HEK293 (cell line): ENCODE data around the gene RTTN.

Experiments
- CTCF ChIA-PET: fragments of 350-600 bp; formaldehyde crosslinking; extraction: SDS; loops from one replicate; lab custom pipeline; 2021; ENCODE audit warnings: antibody characterized with exemption; lab: Yijun Ruan, JAX
- POLR2A ChIA-PET: fragments of 300-600 bp; formaldehyde crosslinking; extraction: SDS; loops from one replicate; lab custom pipeline; 2020; ENCODE audit warnings: antibody characterized with exemption, inconsistent platforms; lab: Yijun Ruan, JAX
- H3K27ac ChIP-seq: fragments of 200-500 bp; sonication (Bioruptor generic); 2 replicates; pipeline ENCODE4 v1.5.1; 2014; ENCODE audit warnings: low read depth, low read length, control low read depth, inconsistent platforms; ENCODE audit errors: extremely low read depth
- H3K36me3 ChIP-seq, 2 experiments: fragments of 200-500 bp in 1 of 2; sonication (Bioruptor generic) in 1 of 2; 1 replicate in 1 of 2; 2 replicates in 1 of 2; pipeline ENCODE4 v1.5.1; 2014 to 2017; ENCODE audit warnings: inconsistent platforms in 2 of 2, low read length in 2 of 2; ENCODE audit not compliant: control insufficient read depth in 2 of 2, insufficient read depth in 1 of 2
- H3K4me1 ChIP-seq: fragments of 200-500 bp; sonication (Bioruptor generic); 2 replicates; pipeline ENCODE4 v1.5.1; 2014; ENCODE audit warnings: mild to moderate bottlenecking, low read length, inconsistent platforms; ENCODE audit not compliant: control insufficient read depth, insufficient read depth
- H3K4me3 ChIP-seq: 2 replicates; pipeline ENCODE4 v1.5.1; 2011; ENCODE audit warnings: low read depth, mild to moderate bottlenecking, control low read depth, low read length, moderate library complexity
- H3K9me3 ChIP-seq: fragments of 200-500 bp; sonication (Bioruptor generic); 2 replicates; pipeline ENCODE4 v1.5.1; 2014; ENCODE audit warnings: low read depth, low read length, inconsistent platforms; ENCODE audit not compliant: control insufficient read depth, insufficient read depth
- FEZF1 ChIP-seq: fragments of 450-650 bp; formaldehyde crosslinking; IDR thresholded peaks from 2 replicates; pipeline ENCODE4 v1.5.1; 2016; ENCODE audit warnings: missing biosample characterization, missing genetic modification characterization
- GLI4 ChIP-seq: fragments of 450-650 bp; formaldehyde crosslinking; IDR thresholded peaks from 2 replicates; pipeline ENCODE4 v1.5.1; 2016; ENCODE audit warnings: missing biosample characterization, missing genetic modification characterization
- GLIS1 ChIP-seq: fragments of 450-650 bp; formaldehyde crosslinking; IDR thresholded peaks from 2 replicates; pipeline ENCODE4 v1.5.1; 2016; ENCODE audit warnings: missing biosample characterization, missing genetic modification characterization
- GLIS2 ChIP-seq: fragments of 450-650 bp; formaldehyde crosslinking; IDR thresholded peaks from 2 replicates; pipeline ENCODE4 v1.5.1; 2016; ENCODE audit warnings: missing biosample characterization, missing genetic modification characterization
- KLF1 ChIP-seq: fragments of 450-650 bp; formaldehyde crosslinking; IDR thresholded peaks from 2 replicates; pipeline ENCODE4 v1.5.1; 2016; ENCODE audit warnings: missing biosample characterization, missing genetic modification characterization
- WT1 ChIP-seq: fragments of 450-650 bp; formaldehyde crosslinking; IDR thresholded peaks from 2 replicates; pipeline ENCODE4 v1.5.1; 2016; ENCODE audit warnings: missing biosample characterization, missing genetic modification characterization
- ZFP37 ChIP-seq: fragments of 450-650 bp; formaldehyde crosslinking; IDR thresholded peaks from 2 replicates; pipeline ENCODE4 v1.5.1; 2016; ENCODE audit warnings: missing biosample characterization, missing genetic modification characterization
- ZFP69B ChIP-seq: fragments of 450-650 bp; formaldehyde crosslinking; IDR thresholded peaks from 2 replicates; pipeline ENCODE4 v1.5.1; 2016; ENCODE audit warnings: missing biosample characterization, missing genetic modification characterization
- ZIC2 ChIP-seq: fragments of 450-650 bp; formaldehyde crosslinking; IDR thresholded peaks from 2 replicates; pipeline ENCODE4 v1.5.1; 2016; ENCODE audit warnings: missing biosample characterization, missing genetic modification characterization
- ZNF202 ChIP-seq: fragments of 450-650 bp; formaldehyde crosslinking; IDR thresholded peaks from 2 replicates; pipeline ENCODE4 v1.5.1; 2016; ENCODE audit warnings: missing biosample characterization, missing genetic modification characterization, borderline replicate concordance
- ZNF214 ChIP-seq: fragments of 450-650 bp; formaldehyde crosslinking; IDR thresholded peaks from 2 replicates; pipeline ENCODE4 v1.5.1; 2017; ENCODE audit warnings: missing biosample characterization, mild to moderate bottlenecking, missing genetic modification characterization, borderline replicate concordance
- ZNF223 ChIP-seq: fragments of 450-650 bp; formaldehyde crosslinking; IDR thresholded peaks from 2 replicates; pipeline ENCODE4 v1.5.1; 2016; ENCODE audit warnings: missing biosample characterization, missing genetic modification characterization
- ZNF274 ChIP-seq, 2 experiments: fragments of 200-500 bp in 1 of 2; fragments of 450-650 bp in 1 of 2; sonication (Bioruptor generic) in 1 of 2; formaldehyde crosslinking in 1 of 2; IDR thresholded peaks; 2 replicates each; pipeline versions ENCODE4 v1.5.1 to v1.6.1; 2014 to 2016; ENCODE audit warnings: borderline replicate concordance in 1 of 2, inconsistent platforms in 1 of 2, low read length in 1 of 2, missing biosample characterization in 1 of 2, missing genetic modification characterization in 1 of 2
- ZNF350 ChIP-seq: fragments of 450-650 bp; formaldehyde crosslinking; IDR thresholded peaks from 2 replicates; pipeline ENCODE4 v1.5.0; 2017; ENCODE audit warnings: missing biosample characterization, mild to moderate bottlenecking, missing genetic modification characterization
- ZNF473 ChIP-seq: fragments of 450-650 bp; formaldehyde crosslinking; IDR thresholded peaks from 2 replicates; pipeline ENCODE4 v1.5.1; 2017; ENCODE audit warnings: missing biosample characterization, missing genetic modification characterization
- ZNF530 ChIP-seq: fragments of 450-650 bp; formaldehyde crosslinking; IDR thresholded peaks from 2 replicates; pipeline ENCODE4 v1.5.1; 2016; ENCODE audit warnings: low read depth, missing biosample characterization, missing genetic modification characterization
- ZNF561 ChIP-seq: fragments of 450-650 bp; IDR thresholded peaks from 2 replicates; pipeline ENCODE4 v1.5.1; 2018; ENCODE audit warnings: missing biosample characterization, missing genetic modification characterization, borderline replicate concordance
- ZNF610 ChIP-seq: fragments of 450-650 bp; formaldehyde crosslinking; IDR thresholded peaks from 2 replicates; pipeline ENCODE4 v1.5.1; 2016; ENCODE audit warnings: missing biosample characterization, missing genetic modification characterization, borderline replicate concordance
- ZNF654 ChIP-seq: fragments of 450-650 bp; formaldehyde crosslinking; IDR thresholded peaks from 2 replicates; pipeline ENCODE4 v1.5.1; 2016; ENCODE audit warnings: low read depth, missing biosample characterization, missing genetic modification characterization
- ZNF677 ChIP-seq: fragments of 450-650 bp; IDR thresholded peaks from 2 replicates; pipeline ENCODE4 v1.5.0; 2018; ENCODE audit warnings: missing biosample characterization, mild to moderate bottlenecking, missing genetic modification characterization, moderate library complexity
- ZNF707 ChIP-seq: fragments of 450-650 bp; formaldehyde crosslinking; IDR thresholded peaks from 2 replicates; pipeline ENCODE4 v1.5.1; 2016; ENCODE audit warnings: missing biosample characterization, missing genetic modification characterization
- ZNF76 ChIP-seq: fragments of 450-650 bp; formaldehyde crosslinking; IDR thresholded peaks from 2 replicates; pipeline ENCODE4; 2016; ENCODE audit warnings: low read depth, missing biosample characterization, missing genetic modification characterization, borderline replicate concordance
- ZNF768 ChIP-seq: fragments of 450-650 bp; formaldehyde crosslinking; IDR thresholded peaks from 2 replicates; pipeline ENCODE4 v1.5.1; 2018; ENCODE audit warnings: missing biosample characterization, mild to moderate bottlenecking, missing genetic modification characterization
- ZNF777 ChIP-seq: fragments of 450-650 bp; formaldehyde crosslinking; IDR thresholded peaks from 2 replicates; pipeline ENCODE4 v1.5.1; 2017; ENCODE audit warnings: missing biosample characterization, missing genetic modification characterization, borderline replicate concordance
- TF ChIP-seq, protein P1 (sequence below): fragments of 450-650 bp; formaldehyde crosslinking; IDR thresholded peaks from 2 replicates; pipeline ENCODE4 v1.5.1; 2016; ENCODE audit warnings: missing biosample characterization, missing genetic modification characterization
- TF ChIP-seq, protein P2 (sequence below): fragments of 450-650 bp; formaldehyde crosslinking; IDR thresholded peaks from 2 replicates; pipeline ENCODE4 v1.5.1; 2016; ENCODE audit warnings: missing biosample characterization, missing genetic modification characterization
- TF ChIP-seq, protein P3 (sequence below): fragments of 450-650 bp; formaldehyde crosslinking; optimal IDR thresholded peaks from 2 replicates; pipeline ENCODE3; 2016; ENCODE audit warnings: missing biosample characterization, mild to moderate bottlenecking, missing genetic modification characterization
- TF ChIP-seq, protein P4 (sequence below): fragments of 450-650 bp; formaldehyde crosslinking; IDR thresholded peaks from 2 replicates; pipeline ENCODE4 v1.5.1; 2016; ENCODE audit warnings: missing biosample characterization, missing genetic modification characterization
- TF ChIP-seq, protein P5 (sequence below): fragments of 450-650 bp; formaldehyde crosslinking; IDR thresholded peaks from 2 replicates; pipeline ENCODE4 v1.5.1; 2016; ENCODE audit warnings: missing biosample characterization, missing genetic modification characterization
- TF ChIP-seq, protein P6 (sequence below): fragments of 450-650 bp; formaldehyde crosslinking; IDR thresholded peaks from 2 replicates; pipeline ENCODE4 v1.5.1; 2016; ENCODE audit warnings: missing biosample characterization, missing genetic modification characterization

Gene RTTN

DNA sequence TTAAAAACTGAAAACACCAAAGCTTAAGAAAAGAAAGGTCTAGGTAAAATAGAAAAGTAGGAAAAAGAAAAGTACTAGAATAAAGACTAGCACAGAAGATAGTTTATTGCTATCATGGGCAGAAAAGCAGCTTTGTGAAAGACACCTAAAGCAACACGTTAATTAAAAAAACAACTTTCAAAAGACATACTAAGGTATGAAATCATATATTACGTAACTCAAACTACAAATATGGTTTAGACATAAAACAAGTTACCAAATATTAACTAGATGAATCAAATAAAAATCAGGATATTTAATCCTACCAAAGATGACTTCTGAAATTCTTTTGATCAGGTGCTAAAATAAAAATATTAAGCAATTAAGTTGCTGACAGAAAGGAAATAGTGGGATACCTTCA lies 30.3 kb downstream of the RTTN start:
- no peaks in the 10 kb centered on the region for H3K4me1 ChIP-seq
- no peak overlapping the region for H3K4me3 ChIP-seq
- ChIA-PET POLR2A (no interaction called here), CTCF (interaction anchor here (1.1 to 1.6 kb wide), 2 partner anchors 20 to 279 kb away, joined by 3 read pairs; no protein-coding TSS in a partner anchor)
- H3K27ac ChIP-seq, result no peak overlapping the region
- peaks cover 17 to 26% of the 10 kb centered on the region in 2 experiments for H3K36me3 ChIP-seq
- H3K9me3 ChIP-seq, result no peaks in the 10 kb centered on the region
- TF ChIP-seq FEZF1, result no peak
- no peak for TF ChIP-seq ZNF610 (tag by site-specific recombination)
- TF ChIP-seq ZNF214 (tag by site-specific recombination), result no peak
- no peak for TF ChIP-seq GLI4 (tag by site-specific recombination)
- TF ChIP-seq ZNF76 (tag by site-specific recombination), result no peak
- TF ChIP-seq GLIS2 (tag by site-specific recombination), result no peak
- no peak for TF ChIP-seq ZNF223 (tag by site-specific recombination)
- TF ChIP-seq ZNF677 (tag by site-specific recombination), result no peak
- TF ChIP-seq, protein P1, sequence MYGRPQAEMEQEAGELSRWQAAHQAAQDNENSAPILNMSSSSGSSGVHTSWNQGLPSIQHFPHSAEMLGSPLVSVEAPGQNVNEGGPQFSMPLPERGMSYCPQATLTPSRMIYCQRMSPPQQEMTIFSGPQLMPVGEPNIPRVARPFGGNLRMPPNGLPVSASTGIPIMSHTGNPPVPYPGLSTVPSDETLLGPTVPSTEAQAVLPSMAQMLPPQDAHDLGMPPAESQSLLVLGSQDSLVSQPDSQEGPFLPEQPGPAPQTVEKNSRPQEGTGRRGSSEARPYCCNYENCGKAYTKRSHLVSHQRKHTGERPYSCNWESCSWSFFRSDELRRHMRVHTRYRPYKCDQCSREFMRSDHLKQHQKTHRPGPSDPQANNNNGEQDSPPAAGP (tag by site-specific recombination), result no peak
- no peak for TF ChIP-seq ZNF561 (tag by site-specific recombination)
- TF ChIP-seq ZNF350, result no peak
- TF ChIP-seq, protein P2, sequence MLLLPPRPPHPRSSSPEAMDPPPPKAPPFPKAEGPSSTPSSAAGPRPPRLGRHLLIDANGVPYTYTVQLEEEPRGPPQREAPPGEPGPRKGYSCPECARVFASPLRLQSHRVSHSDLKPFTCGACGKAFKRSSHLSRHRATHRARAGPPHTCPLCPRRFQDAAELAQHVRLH, result no peak
- no peak for TF ChIP-seq GLIS1
- TF ChIP-seq, protein P3, sequence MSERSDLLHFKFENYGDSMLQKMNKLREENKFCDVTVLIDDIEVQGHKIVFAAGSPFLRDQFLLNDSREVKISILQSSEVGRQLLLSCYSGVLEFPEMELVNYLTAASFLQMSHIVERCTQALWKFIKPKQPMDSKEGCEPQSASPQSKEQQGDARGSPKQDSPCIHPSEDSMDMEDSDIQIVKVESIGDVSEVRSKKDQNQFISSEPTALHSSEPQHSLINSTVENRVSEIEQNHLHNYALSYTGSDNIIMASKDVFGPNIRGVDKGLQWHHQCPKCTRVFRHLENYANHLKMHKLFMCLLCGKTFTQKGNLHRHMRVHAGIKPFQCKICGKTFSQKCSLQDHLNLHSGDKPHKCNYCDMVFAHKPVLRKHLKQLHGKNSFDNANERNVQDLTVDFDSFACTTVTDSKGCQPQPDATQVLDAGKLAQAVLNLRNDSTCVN (tag by site-specific recombination), result no peak
- TF ChIP-seq, all 188 proteins: peak for 0

DNA sequence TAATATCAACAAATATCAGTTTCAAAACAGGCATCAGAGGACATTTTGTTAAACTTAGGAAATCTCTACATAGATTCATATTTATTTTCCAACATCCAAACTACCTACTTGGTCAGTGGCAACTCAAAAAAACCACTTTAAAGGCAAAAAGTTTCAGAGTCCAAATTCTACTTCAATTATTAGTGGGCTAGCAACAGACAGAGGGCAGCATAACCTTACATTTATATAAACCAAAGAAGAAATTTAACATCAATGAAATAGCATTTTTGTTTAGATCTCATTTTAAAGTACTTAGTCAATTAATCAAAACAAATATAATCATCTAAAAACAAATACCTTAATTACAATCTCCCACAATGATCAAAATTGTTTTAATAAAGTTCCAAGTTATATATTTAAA lies 33.3 kb downstream of the RTTN start:
- peaks cover 8 to 29% of the 10 kb centered on the region in 2 experiments for H3K36me3 ChIP-seq
- ChIA-PET CTCF (interaction anchor here (0.8 to 1.6 kb wide), 4 partner anchors 11 to 282 kb away, joined by 3 to 8 read pairs (median 5); no protein-coding TSS in a partner anchor), POLR2A (no interaction called here)
- TF ChIP-seq ZNF274 (IDR thresholded peaks at IDR 0.05; ENCODE audit: low read length), result no peak
- TF ChIP-seq ZNF274 (tag by site-specific recombination; IDR thresholded peaks at IDR 0.05; ENCODE audit: borderline replicate concordance), result no peak
- TF ChIP-seq ZNF202 (tag by site-specific recombination), result no peak
- TF ChIP-seq ZNF654 (tag by site-specific recombination), result no peak
- TF ChIP-seq ZNF707 (tag by site-specific recombination), result no peak
- TF ChIP-seq ZNF214 (tag by site-specific recombination), result no peak
- TF ChIP-seq, protein P4, sequence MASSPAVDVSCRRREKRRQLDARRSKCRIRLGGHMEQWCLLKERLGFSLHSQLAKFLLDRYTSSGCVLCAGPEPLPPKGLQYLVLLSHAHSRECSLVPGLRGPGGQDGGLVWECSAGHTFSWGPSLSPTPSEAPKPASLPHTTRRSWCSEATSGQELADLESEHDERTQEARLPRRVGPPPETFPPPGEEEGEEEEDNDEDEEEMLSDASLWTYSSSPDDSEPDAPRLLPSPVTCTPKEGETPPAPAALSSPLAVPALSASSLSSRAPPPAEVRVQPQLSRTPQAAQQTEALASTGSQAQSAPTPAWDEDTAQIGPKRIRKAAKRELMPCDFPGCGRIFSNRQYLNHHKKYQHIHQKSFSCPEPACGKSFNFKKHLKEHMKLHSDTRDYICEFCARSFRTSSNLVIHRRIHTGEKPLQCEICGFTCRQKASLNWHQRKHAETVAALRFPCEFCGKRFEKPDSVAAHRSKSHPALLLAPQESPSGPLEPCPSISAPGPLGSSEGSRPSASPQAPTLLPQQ (tag by site-specific recombination), result no peak
- TF ChIP-seq GLIS1, result no peak
- TF ChIP-seq, protein P5, sequence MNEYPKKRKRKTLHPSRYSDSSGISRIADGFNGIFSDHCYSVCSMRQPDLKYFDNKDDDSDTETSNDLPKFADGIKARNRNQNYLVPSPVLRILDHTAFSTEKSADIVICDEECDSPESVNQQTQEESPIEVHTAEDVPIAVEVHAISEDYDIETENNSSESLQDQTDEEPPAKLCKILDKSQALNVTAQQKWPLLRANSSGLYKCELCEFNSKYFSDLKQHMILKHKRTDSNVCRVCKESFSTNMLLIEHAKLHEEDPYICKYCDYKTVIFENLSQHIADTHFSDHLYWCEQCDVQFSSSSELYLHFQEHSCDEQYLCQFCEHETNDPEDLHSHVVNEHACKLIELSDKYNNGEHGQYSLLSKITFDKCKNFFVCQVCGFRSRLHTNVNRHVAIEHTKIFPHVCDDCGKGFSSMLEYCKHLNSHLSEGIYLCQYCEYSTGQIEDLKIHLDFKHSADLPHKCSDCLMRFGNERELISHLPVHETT, result no peak
- TF ChIP-seq WT1, result no peak
- TF ChIP-seq ZIC2 (tag by site-specific recombination), result no peak
- no peak for TF ChIP-seq ZNF473
- no peak for TF ChIP-seq ZNF777
- no peak for TF ChIP-seq ZFP37 (tag by site-specific recombination)
- TF ChIP-seq ZNF768 (tag by site-specific recombination), result no peak
- no peak for TF ChIP-seq KLF1 (tag by site-specific recombination)
- TF ChIP-seq, protein P6, sequence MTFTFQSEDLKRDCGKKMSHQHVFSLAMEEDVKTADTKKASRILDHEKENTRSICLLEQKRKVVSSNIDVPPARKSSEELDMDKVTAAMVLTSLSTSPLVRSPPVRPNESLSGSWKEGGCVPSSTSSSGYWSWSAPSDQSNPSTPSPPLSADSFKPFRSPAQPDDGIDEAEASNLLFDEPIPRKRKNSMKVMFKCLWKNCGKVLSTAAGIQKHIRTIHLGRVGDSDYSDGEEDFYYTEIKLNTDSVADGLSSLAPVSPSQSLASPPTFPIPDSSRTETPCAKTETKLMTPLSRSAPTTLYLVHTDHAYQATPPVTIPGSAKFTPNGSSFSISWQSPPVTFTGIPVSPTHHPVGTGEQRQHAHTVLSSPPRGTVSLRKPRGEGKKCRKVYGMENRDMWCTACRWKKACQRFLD (tag by site-specific recombination), result no peak
- no peak for TF ChIP-seq ZNF530
- no peak for TF ChIP-seq ZNF677 (tag by site-specific recombination)
- TF ChIP-seq ZFP69B (tag by site-specific recombination), result no peak
- H3K4me3 ChIP-seq, result no peak overlapping the region
- no peak overlapping the region for H3K27ac ChIP-seq
- no peaks in the 10 kb centered on the region for H3K4me1 ChIP-seq
- H3K9me3 ChIP-seq, result no peaks in the 10 kb centered on the region
